Natural killer cell (primary cell): ENCODE data around the gene C19orf25. TPM values are rescaled to one million over a fixed set of nuclear protein-coding genes. Genes with fewer than 3 reads are reported as not detected.

ENCODE experiments used
- ATAC-seq, 3 donors: fragments of 150-1000 bp in 2 of 3; fragments of 200-7000 bp in 1 of 3; cut with Tn5 transposase; 1 replicate in 1 of 3; 2 replicates in 2 of 3; pipeline ENCODE4 v1.10.0; 2021; ENCODE audit warnings: mild to moderate bottlenecking in 2 of 3, moderate library complexity in 2 of 3
- DNase-seq, 2 donors: peaks; one replicate each; pipeline versions ENCODE4 v3.0.0 to v3.0.0-alpha.2; 2013 to 2021; ENCODE audit warnings: mixed read lengths in 1 of 2
- H3K27ac ChIP-seq: one replicate; pipeline ENCODE4 v1.5.1; 2013; ENCODE audit warnings: mild to moderate bottlenecking, low read length
- H3K27me3 ChIP-seq: one replicate; pipeline ENCODE4 v1.6.1; 2013; ENCODE audit warnings: low read length; ENCODE audit not compliant: control insufficient read depth, insufficient read depth
- H3K36me3 ChIP-seq: one replicate; pipeline ENCODE4 v1.6.1; 2013; ENCODE audit warnings: low read length; ENCODE audit not compliant: control insufficient read depth, insufficient read depth
- H3K4me1 ChIP-seq: one replicate; pipeline ENCODE4 v1.6.1; 2013; ENCODE audit warnings: low read length; ENCODE audit not compliant: control insufficient read depth, insufficient read depth
- H3K4me3 ChIP-seq: one replicate; pipeline ENCODE4 v1.5.1; 2013; ENCODE audit warnings: low read length
- H3K9me3 ChIP-seq: one replicate; pipeline ENCODE4 v1.6.1; 2013; ENCODE audit warnings: low read length; ENCODE audit not compliant: control insufficient read depth, insufficient read depth
- H3K27ac Mint-ChIP-seq, 2 donors: one replicate each; pipeline ENCODE4 v1.8.0; 2022; ENCODE audit warnings: mild to moderate bottlenecking in 2 of 2, mixed read lengths in 2 of 2, moderate library complexity in 1 of 2
- H3K27me3 Mint-ChIP-seq, 2 donors: one replicate each; pipeline ENCODE4 v1.8.0; 2022; ENCODE audit warnings: low read depth in 2 of 2, mixed read lengths in 2 of 2
- H3K36me3 Mint-ChIP-seq: one replicate; pipeline ENCODE4 v1.8.0; 2022; ENCODE audit warnings: mixed read lengths
- H3K4me1 Mint-ChIP-seq, 2 donors: one replicate each; pipeline ENCODE4 v1.8.0; 2022; ENCODE audit warnings: mixed read lengths in 2 of 2
- H3K4me3 Mint-ChIP-seq: one replicate; pipeline ENCODE4 v1.8.0; 2022; ENCODE audit warnings: mild to moderate bottlenecking, moderate library complexity, mixed read lengths
- H3K9me3 Mint-ChIP-seq, 2 donors: one replicate each; pipeline ENCODE4 v1.8.0; 2022; ENCODE audit warnings: mixed read lengths in 2 of 2
- CTCF ChIP-seq: fragments of 200-600 bp; IDR thresholded peaks from one replicate; pipeline ENCODE4 v1.8.0; 2022; ENCODE audit warnings: antibody characterized with exemption
- WGBS: methylation state at CpG from one replicate; pipeline ENCODE4 v1.1.7; 2013; ENCODE audit warnings: missing lambda C conversion rate; ENCODE audit not compliant: insufficient coverage; 5-methylcytosine and 5-hydroxymethylcytosine counted together
- intact Hi-C: fragments of 100-400 bp; cut with micrococcal nuclease; formaldehyde crosslinking; loops from one replicate; pipeline ENCODE4 v1.14.2; 2022
- total RNA-seq, 4 donors: library from RNA; stranded (reverse); fragments of 120-200 nt in 1 of 4; gene quantifications; one replicate each; pipeline versions ENCODE4 v1.2.3 to v1.2.4, GENCODE V29; 2013 to 2022

The C19orf25 gene
- total RNA-seq, 3 donors from 2014 or later (not counting 1 experiment from before 2014, with no cell fraction given), result 30.2 to 42.2 (median 34.3) TPM

- H3K36me3 ChIP-seq, result peaks cover 22% of the 10 kb centered on the region
- TF ChIP-seq CTCF, result peak; percentile 99
- Mint-ChIP-seq H3K4me1 (peaks cover 13 to 32% of the 10 kb centered on the region in 2 donors), H3K27me3 (peaks cover 21% of the 10 kb centered on the region in 2 donors), H3K9me3 (no peaks in the 10 kb centered on the region), H3K27ac (peak overlapping the region; percentile 8 to 78), H3K36me3 (no peaks in the 10 kb centered on the region), H3K4me3 (peak overlapping the region; percentile 85)
- intact Hi-C loops, result no loop called here
- peaks cover 29% of the 10 kb centered on the region for H3K27me3 ChIP-seq
- H3K9me3 ChIP-seq, result no peaks in the 10 kb centered on the region
- 4% methylated on average over 69 of the region's 70 CpGs for WGBS
- peak overlapping the region; percentile 52 for H3K4me3 ChIP-seq
- H3K4me1 ChIP-seq, result peaks cover 36% of the 10 kb centered on the region
- DNase-seq (peak; percentile 80 to 87), ATAC-seq (peak; percentile 89 to 97 (median 94))
- peak overlapping the region; percentile 14 for H3K27ac ChIP-seq
Observed at GRCh38 chr19:1445185-1445931, 33.7 kb downstream of the C19orf25 start.

GRCh38 chr19:1441677-1442438 lies 37.2 kb downstream of the C19orf25 start:
- H3K4me3 Mint-ChIP-seq, result peak overlapping the region; percentile 15
- Histone ChIP-seq H3K4me3 (no peak overlapping the region), H3K36me3 (peaks cover 31% of the 10 kb centered on the region), H3K9me3 (no peaks in the 10 kb centered on the region), H3K27ac (no peak overlapping the region), H3K4me1 (peaks cover 50% of the 10 kb centered on the region), H3K27me3 (peaks cover 3% of the 10 kb centered on the region)
- peak overlapping the region in 1 of 2 donors; percentile 71 for H3K27ac Mint-ChIP-seq
- no peak for ATAC-seq
- no peak for DNase-seq
- no peaks in the 10 kb centered on the region for H3K9me3 Mint-ChIP-seq
- no peaks in the 10 kb centered on the region for H3K36me3 Mint-ChIP-seq
- intact Hi-C loops, result no loop called here
- no peaks in the 10 kb centered on the region for H3K27me3 Mint-ChIP-seq
- TF ChIP-seq CTCF, result no peak
- H3K4me1 Mint-ChIP-seq, result peaks cover 17 to 37% of the 10 kb centered on the region in 2 donors
- 91% methylated on average over 23 of the region's 25 CpGs for WGBS

GRCh38 chr19:1441022-1441426 lies 38.0 kb downstream of the C19orf25 start:
- Histone ChIP-seq H3K4me3 (no peak overlapping the region), H3K27me3 (no peaks in the 10 kb centered on the region), H3K9me3 (no peaks in the 10 kb centered on the region), H3K36me3 (peaks cover 31% of the 10 kb centered on the region), H3K4me1 (peaks cover 46% of the 10 kb centered on the region), H3K27ac (no peak overlapping the region)
- DNase-seq (no peak), ATAC-seq (no peak)
- intact Hi-C loops, result no loop called here
- 97% methylated on average over 9 of the region's 9 CpGs for WGBS
- no peaks in the 10 kb centered on the region for H3K36me3 Mint-ChIP-seq
- H3K4me1 Mint-ChIP-seq, result peaks cover 17 to 37% of the 10 kb centered on the region in 2 donors
- H3K9me3 Mint-ChIP-seq, result no peaks in the 10 kb centered on the region
- H3K27ac Mint-ChIP-seq, result peak overlapping the region; percentile 69 to 71
- no peak for TF ChIP-seq CTCF
- H3K4me3 Mint-ChIP-seq, result peak overlapping the region; percentile 95
- H3K27me3 Mint-ChIP-seq, result no peaks in the 10 kb centered on the region
